ENCODE data around the gene METRNL. TPM values are rescaled to one million over a fixed set of nuclear protein-coding genes. Genes with fewer than 3 reads are reported as not detected.

METRNL gene
- total and polyA plus RNA-seq, 5 donors from 2014 or later: 0.47 to 22.7 (median 0.84) TPM

DNA sequence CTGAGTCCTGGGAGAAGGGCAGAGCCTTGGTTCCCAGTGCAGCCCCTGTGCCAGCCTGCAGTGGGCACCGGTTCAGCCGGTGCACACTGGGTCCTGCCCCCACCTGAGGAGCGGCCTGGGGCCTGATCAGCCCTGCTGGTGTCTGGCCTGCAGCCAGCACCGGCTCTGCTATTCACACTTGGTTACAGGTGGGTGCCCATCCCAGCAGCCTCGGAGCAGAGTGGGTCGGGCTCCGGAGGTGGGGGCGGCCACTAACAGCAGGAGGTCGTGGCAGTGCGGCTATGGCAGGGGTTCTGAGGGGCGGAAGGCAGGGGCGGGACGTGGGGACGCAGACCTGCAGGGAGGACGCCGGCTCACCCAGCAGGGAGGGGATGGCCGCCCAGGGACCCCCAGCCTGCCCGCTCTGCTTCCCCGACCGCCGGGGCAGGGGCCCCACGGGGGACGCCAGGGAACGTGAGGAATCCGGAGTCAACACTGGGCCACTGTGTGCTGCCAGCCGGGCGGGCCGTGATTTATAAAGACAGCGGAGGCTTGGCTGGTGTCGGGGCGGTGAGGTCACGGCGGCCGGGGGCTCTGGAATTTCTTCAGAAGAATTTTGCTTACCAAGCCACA is 20.3 kb downstream of the METRNL start:
- H3K36me3 ChIP-seq (ENCODE audit: control insufficient read depth, insufficient read depth, low read length): no peaks in the 10 kb centered on the region
- H3K27ac Mint-ChIP-seq: no peak overlapping the region
- H3K27me3 Mint-ChIP-seq: peaks cover 17% of the 10 kb centered on the region
- H3K4me1 Mint-ChIP-seq: peaks cover 0 to 7% (median 0%) of the 10 kb centered on the region in 4 donors
- ATAC-seq (ENCODE audit: low read depth in 2 of 2): no peak
- no peaks in the 10 kb centered on the region for H3K9me3 Mint-ChIP-seq
- DNase-seq: no peak
- H3K4me3 Mint-ChIP-seq: no peak overlapping the region
- H3K9me3 ChIP-seq (ENCODE audit: control insufficient read depth in 2 of 2, low read length in 2 of 2): no peaks in the 10 kb centered on the region
- H3K36me3 Mint-ChIP-seq: no peaks in the 10 kb centered on the region
- no peak overlapping the region for H3K4me3 ChIP-seq (ENCODE audit: low read depth, low read length)
- H3K27me3 ChIP-seq (ENCODE audit: control insufficient read depth, insufficient read depth, low read length): no peaks in the 10 kb centered on the region
- H3K4me1 ChIP-seq (ENCODE audit: control insufficient read depth, insufficient read depth, low read length, poor library complexity, severe bottlenecking): peaks cover 14% of the 10 kb centered on the region
- no peak overlapping the region for H3K27ac ChIP-seq (ENCODE audit: insufficient read depth, low read length, poor library complexity, severe bottlenecking)

DNA sequence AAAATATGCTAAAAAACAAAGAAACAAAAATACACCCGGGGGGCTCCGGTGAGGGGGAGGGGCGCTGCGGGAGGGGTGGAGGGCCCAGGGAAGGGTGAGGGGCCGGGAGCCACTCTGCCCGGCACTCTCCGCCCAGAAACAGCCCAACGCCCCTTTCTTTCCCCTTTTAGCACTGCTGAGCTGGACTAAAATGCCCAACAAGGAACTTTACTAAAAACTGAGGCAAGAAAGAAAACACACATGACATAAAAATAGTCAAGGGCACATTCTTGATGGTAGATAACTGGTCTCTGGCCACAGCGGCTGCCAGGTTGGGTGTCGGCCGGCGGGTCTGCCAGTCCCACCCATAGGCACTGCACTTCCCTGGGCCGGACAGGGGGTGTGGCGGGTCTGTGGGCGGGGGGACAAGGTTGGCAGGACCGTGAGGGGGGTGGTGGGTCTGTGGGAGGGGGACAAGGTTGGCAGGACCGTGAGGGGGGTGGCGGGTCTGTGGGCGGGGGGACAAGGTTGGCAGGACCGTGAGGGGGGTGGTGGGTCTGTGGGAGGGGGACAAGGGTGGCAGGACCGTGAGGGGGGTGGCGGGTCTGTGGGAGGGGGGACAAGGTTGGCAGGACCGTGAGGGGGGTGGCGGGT is 20.9 kb downstream of the METRNL start:
- Mint-ChIP-seq H3K4me3 (no peak overlapping the region), H3K9me3 (no peaks in the 10 kb centered on the region), H3K4me1 (peaks cover 0 to 7% (median 0%) of the 10 kb centered on the region in 4 donors), H3K27ac (no peak overlapping the region), H3K36me3 (no peaks in the 10 kb centered on the region), H3K27me3 (peaks cover 17% of the 10 kb centered on the region)
- H3K27ac ChIP-seq (ENCODE audit: insufficient read depth, low read length, poor library complexity, severe bottlenecking): no peak overlapping the region
- ATAC-seq (ENCODE audit: low read depth in 2 of 2): no peak
- H3K9me3 ChIP-seq (ENCODE audit: control insufficient read depth in 2 of 2, low read length in 2 of 2): no peaks in the 10 kb centered on the region
- no peak for DNase-seq
- H3K36me3 ChIP-seq (ENCODE audit: control insufficient read depth, insufficient read depth, low read length): no peaks in the 10 kb centered on the region
- H3K4me1 ChIP-seq (ENCODE audit: control insufficient read depth, insufficient read depth, low read length, poor library complexity, severe bottlenecking): peaks cover 14% of the 10 kb centered on the region
- no peak overlapping the region for H3K4me3 ChIP-seq (ENCODE audit: low read depth, low read length)
- no peaks in the 10 kb centered on the region for H3K27me3 ChIP-seq (ENCODE audit: control insufficient read depth, insufficient read depth, low read length)

DNA sequence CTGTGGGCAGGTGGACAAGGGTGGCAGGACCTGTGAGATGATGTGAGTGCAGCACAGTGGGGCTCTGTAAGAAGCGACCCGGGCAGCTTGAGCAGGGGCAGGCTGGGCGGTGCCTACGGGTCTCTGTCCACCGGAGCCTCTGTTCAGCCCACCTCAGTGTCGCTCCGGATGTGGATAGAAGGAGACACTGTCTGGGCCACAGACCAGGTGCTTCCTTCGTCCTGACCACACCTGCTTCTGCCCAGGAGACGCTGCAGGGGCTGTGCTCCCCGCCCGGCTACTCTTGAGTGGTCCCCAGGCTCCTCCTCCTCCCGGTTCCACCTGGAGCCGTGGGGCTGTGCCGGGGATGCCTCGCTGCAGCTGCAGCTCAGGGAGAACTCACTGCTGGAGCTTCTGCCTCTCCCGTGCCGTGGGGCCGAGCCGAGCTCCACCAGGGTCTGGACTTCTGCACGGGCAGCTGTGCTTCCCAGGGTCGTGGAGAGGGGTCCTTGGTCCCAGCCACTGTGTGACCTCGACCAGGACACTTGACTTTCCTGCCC is 21.5 kb downstream of the METRNL start:
- no peak overlapping the region for H3K4me3 Mint-ChIP-seq
- H3K9me3 Mint-ChIP-seq: no peaks in the 10 kb centered on the region
- no peak overlapping the region for H3K4me3 ChIP-seq (ENCODE audit: low read depth, low read length)
- no peak overlapping the region for H3K27ac ChIP-seq (ENCODE audit: insufficient read depth, low read length, poor library complexity, severe bottlenecking)
- H3K27me3 ChIP-seq (ENCODE audit: control insufficient read depth, insufficient read depth, low read length): no peaks in the 10 kb centered on the region
- H3K4me1 ChIP-seq (ENCODE audit: control insufficient read depth, insufficient read depth, low read length, poor library complexity, severe bottlenecking): peaks cover 14% of the 10 kb centered on the region
- no peaks in the 10 kb centered on the region for H3K9me3 ChIP-seq (ENCODE audit: control insufficient read depth in 2 of 2, low read length in 2 of 2)
- DNase-seq: no peak
- peak in 1 of 2 donors; percentile 23 for ATAC-seq (ENCODE audit: low read depth in 2 of 2)
- no peaks in the 10 kb centered on the region for H3K36me3 ChIP-seq (ENCODE audit: control insufficient read depth, insufficient read depth, low read length)
- peaks cover 0 to 7% (median 0%) of the 10 kb centered on the region in 4 donors for H3K4me1 Mint-ChIP-seq
- no peak overlapping the region for H3K27ac Mint-ChIP-seq
- H3K36me3 Mint-ChIP-seq: no peaks in the 10 kb centered on the region
- H3K27me3 Mint-ChIP-seq: peaks cover 17% of the 10 kb centered on the region

- no peak for ATAC-seq (ENCODE audit: low read depth in 2 of 2)
- H3K36me3 Mint-ChIP-seq: no peaks in the 10 kb centered on the region
- H3K9me3 ChIP-seq (ENCODE audit: control insufficient read depth in 2 of 2, low read length in 2 of 2): no peaks in the 10 kb centered on the region
- no peak for DNase-seq
- H3K4me1 ChIP-seq (ENCODE audit: control insufficient read depth, insufficient read depth, low read length, poor library complexity, severe bottlenecking): peaks cover 14% of the 10 kb centered on the region
- H3K27ac Mint-ChIP-seq: no peak overlapping the region
- no peak overlapping the region for H3K4me3 ChIP-seq (ENCODE audit: low read depth, low read length)
- no peaks in the 10 kb centered on the region for H3K9me3 Mint-ChIP-seq
- no peaks in the 10 kb centered on the region for H3K36me3 ChIP-seq (ENCODE audit: control insufficient read depth, insufficient read depth, low read length)
- H3K4me1 Mint-ChIP-seq: peaks cover 0 to 7% (median 0%) of the 10 kb centered on the region in 4 donors
- no peak overlapping the region for H3K4me3 Mint-ChIP-seq
- no peaks in the 10 kb centered on the region for H3K27me3 ChIP-seq (ENCODE audit: control insufficient read depth, insufficient read depth, low read length)
- peaks cover 23% of the 10 kb centered on the region for H3K27me3 Mint-ChIP-seq
- no peak overlapping the region for H3K27ac ChIP-seq (ENCODE audit: insufficient read depth, low read length, poor library complexity, severe bottlenecking)
Measured at GRCh38 chr17:83101805-83102480, 22.5 kb downstream of the METRNL start.

GRCh38 chr17:83103200-83103942 is 24.0 kb downstream of the METRNL start:
- H3K4me3 ChIP-seq (ENCODE audit: low read depth, low read length): no peak overlapping the region
- Mint-ChIP-seq H3K27me3 (peaks cover 18% of the 10 kb centered on the region), H3K4me1 (peaks cover 0 to 7% (median 0%) of the 10 kb centered on the region in 4 donors), H3K4me3 (no peak overlapping the region), H3K36me3 (no peaks in the 10 kb centered on the region), H3K9me3 (no peaks in the 10 kb centered on the region), H3K27ac (no peak overlapping the region)
- H3K27ac ChIP-seq (ENCODE audit: insufficient read depth, low read length, poor library complexity, severe bottlenecking): no peak overlapping the region
- DNase-seq: no peak
- ATAC-seq (ENCODE audit: low read depth in 2 of 2): no peak
- peaks cover 14% of the 10 kb centered on the region for H3K4me1 ChIP-seq (ENCODE audit: control insufficient read depth, insufficient read depth, low read length, poor library complexity, severe bottlenecking)
- no peaks in the 10 kb centered on the region for H3K27me3 ChIP-seq (ENCODE audit: control insufficient read depth, insufficient read depth, low read length)
- no peaks in the 10 kb centered on the region for H3K9me3 ChIP-seq (ENCODE audit: control insufficient read depth in 2 of 2, low read length in 2 of 2)
- no peaks in the 10 kb centered on the region for H3K36me3 ChIP-seq (ENCODE audit: control insufficient read depth, insufficient read depth, low read length)

DNA sequence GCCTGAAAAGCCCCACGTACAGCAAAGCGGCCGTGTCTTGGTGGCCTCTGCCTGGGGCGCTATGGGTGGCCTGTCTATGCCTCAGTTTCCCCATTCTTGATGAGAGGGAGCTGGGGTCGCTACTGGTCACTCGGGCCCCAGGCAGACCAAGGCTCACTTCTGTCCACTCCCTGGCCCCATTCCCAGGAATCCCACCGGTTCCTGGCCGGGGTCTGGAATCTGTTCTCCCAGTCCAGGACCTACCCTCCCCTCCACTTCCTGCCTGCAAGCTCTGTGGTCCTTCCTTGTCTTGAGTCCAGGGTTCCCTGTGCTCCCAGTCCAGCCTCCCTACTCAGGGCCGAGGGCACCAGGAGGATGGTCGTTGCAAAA is 24.5 kb downstream of the METRNL start:
- peaks cover 0 to 7% (median 0%) of the 10 kb centered on the region in 4 donors for H3K4me1 Mint-ChIP-seq
- Histone ChIP-seq H3K27me3 (ENCODE audit: control insufficient read depth, insufficient read depth, low read length) (no peaks in the 10 kb centered on the region), H3K27ac (ENCODE audit: insufficient read depth, low read length, poor library complexity, severe bottlenecking) (no peak overlapping the region), H3K36me3 (ENCODE audit: control insufficient read depth, insufficient read depth, low read length) (no peaks in the 10 kb centered on the region), H3K4me1 (ENCODE audit: control insufficient read depth, insufficient read depth, low read length, poor library complexity, severe bottlenecking) (peaks cover 14% of the 10 kb centered on the region), H3K9me3 (ENCODE audit: control insufficient read depth in 2 of 2, low read length in 2 of 2) (no peaks in the 10 kb centered on the region), H3K4me3 (ENCODE audit: low read depth, low read length) (no peak overlapping the region)
- no peak overlapping the region for H3K4me3 Mint-ChIP-seq
- ATAC-seq (ENCODE audit: low read depth in 2 of 2) (no peak), DNase-seq (no peak)
- H3K27ac Mint-ChIP-seq: peak overlapping the region in 1 of 3 donors; percentile 5
- no peaks in the 10 kb centered on the region for H3K36me3 Mint-ChIP-seq
- peaks cover 18% of the 10 kb centered on the region for H3K27me3 Mint-ChIP-seq
- no peaks in the 10 kb centered on the region for H3K9me3 Mint-ChIP-seq

GRCh38 chr17:83104577-83105505 is 25.4 kb downstream of the METRNL start:
- H3K4me1 Mint-ChIP-seq: peaks cover 0 to 4% (median 0%) of the 10 kb centered on the region in 4 donors
- H3K27ac ChIP-seq (ENCODE audit: insufficient read depth, low read length, poor library complexity, severe bottlenecking): no peak overlapping the region
- no peaks in the 10 kb centered on the region for H3K27me3 ChIP-seq (ENCODE audit: control insufficient read depth, insufficient read depth, low read length)
- H3K4me1 ChIP-seq (ENCODE audit: control insufficient read depth, insufficient read depth, low read length, poor library complexity, severe bottlenecking): peaks cover 10% of the 10 kb centered on the region
- no peaks in the 10 kb centered on the region for H3K36me3 ChIP-seq (ENCODE audit: control insufficient read depth, insufficient read depth, low read length)
- no peak for DNase-seq
- no peak overlapping the region for H3K4me3 ChIP-seq (ENCODE audit: low read depth, low read length)
- H3K4me3 Mint-ChIP-seq: no peak overlapping the region
- H3K36me3 Mint-ChIP-seq: no peaks in the 10 kb centered on the region
- H3K9me3 Mint-ChIP-seq: no peaks in the 10 kb centered on the region
- H3K27me3 Mint-ChIP-seq: peaks cover 11% of the 10 kb centered on the region
- no peaks in the 10 kb centered on the region for H3K9me3 ChIP-seq (ENCODE audit: control insufficient read depth in 2 of 2, low read length in 2 of 2)
- ATAC-seq (ENCODE audit: low read depth in 2 of 2): no peak
- no peak overlapping the region for H3K27ac Mint-ChIP-seq
